ENCODE measurements around the gene IQCK. TPM values are rescaled to one million over a fixed set of nuclear protein-coding genes. Genes with fewer than 3 reads are reported as not detected.

The IQCK gene
- total RNA-seq, 1 donor from 2014 or later = 18.6 TPM

DNA sequence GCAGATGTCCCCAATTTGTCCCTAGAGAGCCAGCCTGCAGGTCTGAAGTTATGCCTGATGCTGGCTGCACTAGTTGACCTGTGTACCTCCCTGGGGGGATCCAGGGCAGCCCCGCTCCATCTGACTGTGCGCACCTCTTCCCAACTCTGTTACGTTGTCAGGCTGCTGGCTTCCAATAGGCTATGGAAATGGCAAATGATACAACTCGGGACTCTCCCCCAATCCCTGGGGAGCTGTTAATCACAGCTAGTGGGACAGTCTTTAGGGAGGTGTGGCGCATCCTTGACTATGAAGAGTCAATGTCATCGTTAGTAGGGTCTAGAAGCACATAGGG is 136.4 kb downstream of the IQCK start:
- peaks cover 32% of the 10 kb centered on the region for H3K36me3 Mint-ChIP-seq (ENCODE audit: low read depth, unreplicated experiment)
- H3K4me1 Mint-ChIP-seq (ENCODE audit: unreplicated experiment) = peaks cover 26% of the 10 kb centered on the region
- TF ChIP-seq, protein P1, sequence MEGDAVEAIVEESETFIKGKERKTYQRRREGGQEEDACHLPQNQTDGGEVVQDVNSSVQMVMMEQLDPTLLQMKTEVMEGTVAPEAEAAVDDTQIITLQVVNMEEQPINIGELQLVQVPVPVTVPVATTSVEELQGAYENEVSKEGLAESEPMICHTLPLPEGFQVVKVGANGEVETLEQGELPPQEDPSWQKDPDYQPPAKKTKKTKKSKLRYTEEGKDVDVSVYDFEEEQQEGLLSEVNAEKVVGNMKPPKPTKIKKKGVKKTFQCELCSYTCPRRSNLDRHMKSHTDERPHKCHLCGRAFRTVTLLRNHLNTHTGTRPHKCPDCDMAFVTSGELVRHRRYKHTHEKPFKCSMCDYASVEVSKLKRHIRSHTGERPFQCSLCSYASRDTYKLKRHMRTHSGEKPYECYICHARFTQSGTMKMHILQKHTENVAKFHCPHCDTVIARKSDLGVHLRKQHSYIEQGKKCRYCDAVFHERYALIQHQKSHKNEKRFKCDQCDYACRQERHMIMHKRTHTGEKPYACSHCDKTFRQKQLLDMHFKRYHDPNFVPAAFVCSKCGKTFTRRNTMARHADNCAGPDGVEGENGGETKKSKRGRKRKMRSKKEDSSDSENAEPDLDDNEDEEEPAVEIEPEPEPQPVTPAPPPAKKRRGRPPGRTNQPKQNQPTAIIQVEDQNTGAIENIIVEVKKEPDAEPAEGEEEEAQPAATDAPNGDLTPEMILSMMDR (IDR thresholded peaks at IDR 0.05; ENCODE audit: unreplicated experiment) = no peak
- no peak overlapping the region for H3K27ac Mint-ChIP-seq (ENCODE audit: unreplicated experiment)
- H3K9me3 Mint-ChIP-seq (ENCODE audit: unreplicated experiment) = no peaks in the 10 kb centered on the region
- no peak overlapping the region for H3K4me3 Mint-ChIP-seq (ENCODE audit: unreplicated experiment)
- DNase-seq (ENCODE audit: low spot score) = no peak
- H3K27me3 Mint-ChIP-seq (ENCODE audit: unreplicated experiment) = peaks cover 5% of the 10 kb centered on the region

DNA sequence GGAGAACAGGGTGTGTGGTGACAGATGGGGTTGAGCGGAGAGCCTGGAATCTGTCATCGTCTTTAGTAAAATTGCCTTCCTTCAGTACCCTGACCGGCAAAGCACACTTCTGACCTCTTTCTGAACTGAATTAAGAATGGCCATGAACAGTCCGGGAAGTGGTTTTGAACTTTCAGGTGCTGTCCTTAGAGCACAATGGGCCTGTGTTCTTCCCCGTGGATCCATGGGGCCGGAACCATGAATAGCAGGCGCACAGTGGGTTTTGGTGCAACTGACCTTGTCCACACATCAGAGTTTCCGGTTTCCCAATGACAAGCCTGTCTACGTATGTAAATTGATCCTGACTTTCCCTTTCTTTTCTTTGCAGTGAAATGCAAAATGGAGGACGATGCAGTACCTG is 138.0 kb downstream of the IQCK start:
- Mint-ChIP-seq H3K27me3 (ENCODE audit: unreplicated experiment) (peaks cover 2% of the 10 kb centered on the region), H3K4me1 (ENCODE audit: unreplicated experiment) (peaks cover 26% of the 10 kb centered on the region), H3K27ac (ENCODE audit: unreplicated experiment) (no peak overlapping the region), H3K4me3 (ENCODE audit: unreplicated experiment) (peak overlapping the region; percentile 56), H3K9me3 (ENCODE audit: unreplicated experiment) (no peaks in the 10 kb centered on the region), H3K36me3 (ENCODE audit: low read depth, unreplicated experiment) (peaks cover 35% of the 10 kb centered on the region)
- DNase-seq (ENCODE audit: low spot score) = no peak
- TF ChIP-seq, protein P1 (IDR thresholded peaks at IDR 0.05; ENCODE audit: unreplicated experiment) = no peak

DNA sequence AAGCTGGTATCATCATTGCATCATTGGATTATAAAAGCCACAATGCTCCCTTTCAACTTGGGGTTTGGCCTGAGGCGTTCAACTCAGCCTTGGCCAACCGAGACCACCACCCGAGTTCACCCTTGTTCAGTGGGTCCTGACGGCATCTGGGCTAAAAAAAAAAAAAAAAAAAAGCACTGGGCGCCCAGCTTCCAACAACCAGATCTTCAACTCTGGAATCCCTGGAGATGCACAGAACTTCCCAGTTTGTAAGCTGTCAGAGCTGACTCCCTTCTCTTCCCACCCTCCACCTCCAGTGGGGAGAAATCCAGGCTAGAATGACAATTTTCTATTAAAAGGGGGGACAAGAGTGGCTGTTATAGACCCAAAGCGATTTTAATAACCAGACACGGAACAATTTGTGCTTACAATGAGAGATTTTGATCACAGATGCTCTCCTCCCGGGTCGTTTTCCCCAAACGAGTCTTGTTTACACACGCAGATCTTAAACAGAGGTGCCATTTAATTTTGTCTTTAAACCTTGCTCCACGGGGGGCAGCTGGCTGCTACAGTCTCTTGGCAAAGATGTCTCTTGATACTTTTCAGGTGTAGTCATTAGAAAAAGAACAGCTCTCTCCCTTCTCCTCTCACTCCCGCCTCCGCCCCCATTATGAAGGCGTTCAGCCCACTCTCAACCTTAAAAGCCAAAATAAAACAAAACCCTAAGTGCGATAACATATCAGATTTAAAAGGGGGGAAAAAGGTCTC is 139.7 kb downstream of the IQCK start:
- Mint-ChIP-seq H3K4me1 (ENCODE audit: unreplicated experiment) (peaks cover 28% of the 10 kb centered on the region), H3K4me3 (ENCODE audit: unreplicated experiment) (no peak overlapping the region), H3K27ac (ENCODE audit: unreplicated experiment) (peak overlapping the region; percentile 9), H3K9me3 (ENCODE audit: unreplicated experiment) (no peaks in the 10 kb centered on the region), H3K36me3 (ENCODE audit: low read depth, unreplicated experiment) (peaks cover 42% of the 10 kb centered on the region), H3K27me3 (ENCODE audit: unreplicated experiment) (no peaks in the 10 kb centered on the region)
- TF ChIP-seq, protein P1 (IDR thresholded peaks at IDR 0.05; ENCODE audit: unreplicated experiment) = no peak
- no peak for DNase-seq (ENCODE audit: low spot score)

DNA sequence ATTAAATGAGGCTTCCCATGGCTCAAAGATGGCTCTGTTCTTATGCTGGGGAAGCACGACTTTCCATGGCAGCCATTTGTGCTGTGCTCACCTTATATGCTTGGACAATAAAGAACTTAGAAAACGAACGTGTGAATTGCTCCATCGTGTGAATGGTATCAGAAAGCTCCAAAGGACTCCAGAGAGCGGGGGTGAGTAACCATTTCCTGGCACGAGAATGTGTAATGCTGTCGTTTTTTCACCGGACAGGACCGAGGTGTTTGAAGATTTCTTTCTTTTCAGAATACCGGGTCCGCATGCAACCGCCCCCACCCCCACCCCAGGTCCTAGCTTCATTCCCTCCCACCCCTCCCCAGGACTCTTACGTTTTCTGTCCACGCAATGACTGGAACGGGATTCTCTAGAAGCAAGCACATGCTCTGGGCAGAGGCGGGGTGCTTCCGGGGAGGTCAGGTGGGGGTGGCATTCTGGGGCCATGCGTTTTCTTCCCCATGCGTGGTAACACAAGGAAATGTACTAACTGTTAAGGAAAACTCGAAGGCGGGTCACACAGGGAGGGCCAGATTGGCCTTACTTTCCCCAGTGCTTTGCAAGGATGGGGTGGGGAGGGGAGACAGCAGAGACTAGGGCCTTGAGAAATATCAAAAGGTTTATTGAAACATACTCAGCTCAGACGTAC is 140.4 kb downstream of the IQCK start:
- Mint-ChIP-seq H3K4me1 (ENCODE audit: unreplicated experiment) (peaks cover 28% of the 10 kb centered on the region), H3K27ac (ENCODE audit: unreplicated experiment) (no peak overlapping the region), H3K27me3 (ENCODE audit: unreplicated experiment) (no peaks in the 10 kb centered on the region), H3K9me3 (ENCODE audit: unreplicated experiment) (no peaks in the 10 kb centered on the region), H3K4me3 (ENCODE audit: unreplicated experiment) (no peak overlapping the region), H3K36me3 (ENCODE audit: low read depth, unreplicated experiment) (peaks cover 42% of the 10 kb centered on the region)
- no peak for DNase-seq (ENCODE audit: low spot score)
- TF ChIP-seq, protein P1 (IDR thresholded peaks at IDR 0.05; ENCODE audit: unreplicated experiment) = no peak

DNA sequence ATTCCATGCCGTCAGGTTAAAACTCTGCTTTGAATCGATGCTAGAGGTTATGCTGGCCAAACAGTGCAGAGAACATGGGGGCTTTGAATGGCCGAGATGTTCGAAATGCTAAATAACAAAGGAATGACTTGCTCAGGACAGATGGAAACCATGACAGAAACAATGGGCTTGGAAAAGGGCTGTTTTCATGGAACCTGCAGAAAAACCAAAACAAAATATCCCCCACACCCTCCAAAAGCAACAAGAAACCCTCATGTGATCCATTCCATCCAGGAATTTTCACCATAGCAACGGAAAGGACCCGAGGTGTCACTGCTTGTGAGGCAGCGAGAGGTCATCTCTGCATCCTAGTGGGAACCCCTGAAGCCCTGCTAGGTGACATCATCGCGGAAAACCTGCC is 141.1 kb downstream of the IQCK start:
- no peak overlapping the region for H3K27ac Mint-ChIP-seq (ENCODE audit: unreplicated experiment)
- H3K4me3 Mint-ChIP-seq (ENCODE audit: unreplicated experiment) = peak overlapping the region; percentile 81
- TF ChIP-seq, protein P1 (IDR thresholded peaks at IDR 0.05; ENCODE audit: unreplicated experiment) = no peak
- peaks cover 42% of the 10 kb centered on the region for H3K36me3 Mint-ChIP-seq (ENCODE audit: low read depth, unreplicated experiment)
- no peaks in the 10 kb centered on the region for H3K9me3 Mint-ChIP-seq (ENCODE audit: unreplicated experiment)
- H3K27me3 Mint-ChIP-seq (ENCODE audit: unreplicated experiment) = no peaks in the 10 kb centered on the region
- peaks cover 28% of the 10 kb centered on the region for H3K4me1 Mint-ChIP-seq (ENCODE audit: unreplicated experiment)
- DNase-seq (ENCODE audit: low spot score) = no peak
